Smooth muscle cell of the brain vasculature (primary cell): ENCODE measurements around the gene EAPP.
"Not testable (repeated sequence)": the region's sequence is repeated elsewhere in the genome, so short reads cannot be mapped to it uniquely, and the experiment has no call there.

ENCODE experiments used
- DNase-seq: peaks from one replicate; pipeline ENCODE4 v3.0.0-alpha.2; 2012; ENCODE audit warnings: low read depth, low spot score

EAPP gene, protein sequence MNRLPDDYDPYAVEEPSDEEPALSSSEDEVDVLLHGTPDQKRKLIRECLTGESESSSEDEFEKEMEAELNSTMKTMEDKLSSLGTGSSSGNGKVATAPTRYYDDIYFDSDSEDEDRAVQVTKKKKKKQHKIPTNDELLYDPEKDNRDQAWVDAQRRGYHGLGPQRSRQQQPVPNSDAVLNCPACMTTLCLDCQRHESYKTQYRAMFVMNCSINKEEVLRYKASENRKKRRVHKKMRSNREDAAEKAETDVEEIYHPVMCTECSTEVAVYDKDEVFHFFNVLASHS

DNA sequence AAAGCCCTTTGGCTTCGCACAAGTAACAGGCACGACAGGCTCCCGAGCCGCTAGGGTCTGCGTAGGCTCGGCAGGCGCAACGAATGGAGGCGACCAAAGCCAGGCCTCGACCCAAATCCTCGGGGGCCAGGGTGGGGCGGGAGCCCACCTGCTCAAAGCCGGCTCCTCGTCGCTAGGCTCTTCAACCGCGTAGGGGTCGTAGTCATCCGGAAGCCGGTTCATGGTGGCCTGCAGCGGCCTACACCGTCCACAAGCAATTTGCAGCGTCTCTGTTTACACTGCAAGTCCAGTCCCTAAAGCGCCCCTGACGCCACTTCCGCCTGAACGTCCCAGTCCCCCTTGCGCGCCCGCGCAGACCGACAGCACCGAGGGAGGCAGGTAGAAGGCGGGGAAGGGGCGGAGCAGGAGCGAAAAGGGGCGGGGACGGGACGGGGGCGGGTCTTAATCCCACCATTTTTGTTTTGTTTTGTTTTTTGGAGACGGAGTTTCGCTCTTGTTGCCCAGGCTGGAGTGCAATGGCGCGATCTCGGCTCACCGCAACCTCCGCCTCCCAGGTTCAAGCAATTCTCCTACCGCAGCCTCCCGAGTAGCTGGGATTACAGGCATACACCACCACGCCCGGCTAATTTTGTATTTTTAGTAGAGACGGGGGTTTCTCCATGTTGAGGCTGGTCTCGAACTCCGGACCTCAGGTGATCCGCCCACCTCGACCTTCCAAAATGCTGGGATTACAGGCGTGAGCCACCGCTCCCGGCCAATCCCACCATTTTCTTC, at the start of gene EAPP:
EAPP (minus strand) TSS at position 295 of the 774 bp plus-strand sequence; CDS start at position 222, 73 bp downstream.
- DNase-seq: peak; percentile 91

GRCh38 chr14:34583525-34583924, 44.0 kb upstream of the EAPP start:
- DNase-seq: no peak

DNA sequence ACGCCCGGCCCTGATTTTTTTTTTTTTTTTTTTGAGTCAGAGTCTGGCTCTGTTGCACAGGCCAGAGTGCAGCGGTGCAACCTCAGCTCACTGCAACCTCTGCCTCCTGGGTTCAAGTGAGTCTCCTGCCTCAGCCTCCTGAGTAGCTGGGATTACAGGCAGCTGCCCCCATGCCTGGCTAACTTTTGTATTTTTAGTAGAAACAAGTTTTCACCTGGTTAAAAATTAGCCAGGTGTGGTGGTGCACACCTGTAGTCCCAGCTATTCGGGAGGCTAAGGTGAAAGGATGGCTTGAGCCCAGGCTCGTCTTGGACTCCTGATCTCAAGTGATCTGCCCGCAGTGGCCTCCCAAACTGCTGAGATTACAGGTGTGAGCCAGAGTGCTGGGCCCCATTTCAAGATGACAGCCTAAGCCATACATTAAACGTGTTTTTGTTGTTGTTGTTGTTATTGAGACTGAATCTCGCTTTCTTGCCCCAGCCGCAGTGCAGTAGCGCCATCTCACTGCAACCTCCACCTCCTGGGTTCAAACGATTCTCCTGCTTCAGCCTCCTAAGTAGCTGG, 42.7 kb upstream of the EAPP start:
- no peak for DNase-seq

- no peak for DNase-seq
Observed at GRCh38 chr14:34580381-34580780, 40.9 kb upstream of the EAPP start.

GRCh38 chr14:34571771-34572170, 32.3 kb upstream of the EAPP start:
- no peak for DNase-seq

GRCh38 chr14:34569750-34570149, 30.2 kb upstream of the EAPP start:
- DNase-seq: no peak

DNA sequence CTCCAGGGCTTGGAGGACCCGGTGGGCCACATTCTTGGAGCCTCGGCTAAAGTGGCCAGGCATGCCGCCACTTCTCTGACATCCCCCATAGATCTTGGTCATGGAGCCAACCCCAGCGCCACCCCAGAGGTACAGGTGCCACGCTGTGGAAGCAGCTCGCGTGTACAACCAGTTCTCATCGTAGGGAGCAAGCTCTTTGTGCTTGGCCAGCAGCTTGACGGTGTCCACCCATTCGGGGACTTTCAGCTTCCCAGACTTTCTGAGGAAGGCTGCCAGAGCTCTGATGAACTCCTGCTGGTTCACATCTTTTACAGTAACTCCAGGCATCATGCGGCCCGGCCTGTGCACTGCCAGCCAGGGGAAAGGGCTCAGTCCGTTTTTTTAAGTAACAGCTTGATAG, 29.3 kb upstream of the EAPP start:
- DNase-seq: no peak

DNA sequence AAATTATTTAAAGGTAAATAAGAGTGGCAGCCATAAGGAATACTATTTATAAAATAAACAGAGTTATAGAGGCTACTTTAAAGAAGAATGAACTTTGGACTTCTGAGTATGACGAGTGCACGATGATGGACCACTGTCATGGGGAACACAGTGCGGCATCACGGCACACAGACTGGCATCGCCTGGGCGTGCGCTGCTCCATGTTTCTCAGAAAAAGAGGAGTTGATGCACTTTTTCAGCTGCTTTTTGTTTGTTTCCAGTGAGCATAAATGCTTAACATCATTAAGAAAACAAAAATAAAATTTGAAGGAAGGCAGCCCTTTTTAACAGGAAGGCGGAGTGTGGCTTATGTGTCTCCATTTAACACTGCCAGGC, 23.3 kb upstream of the EAPP start:
- DNase-seq: no peak

DNA sequence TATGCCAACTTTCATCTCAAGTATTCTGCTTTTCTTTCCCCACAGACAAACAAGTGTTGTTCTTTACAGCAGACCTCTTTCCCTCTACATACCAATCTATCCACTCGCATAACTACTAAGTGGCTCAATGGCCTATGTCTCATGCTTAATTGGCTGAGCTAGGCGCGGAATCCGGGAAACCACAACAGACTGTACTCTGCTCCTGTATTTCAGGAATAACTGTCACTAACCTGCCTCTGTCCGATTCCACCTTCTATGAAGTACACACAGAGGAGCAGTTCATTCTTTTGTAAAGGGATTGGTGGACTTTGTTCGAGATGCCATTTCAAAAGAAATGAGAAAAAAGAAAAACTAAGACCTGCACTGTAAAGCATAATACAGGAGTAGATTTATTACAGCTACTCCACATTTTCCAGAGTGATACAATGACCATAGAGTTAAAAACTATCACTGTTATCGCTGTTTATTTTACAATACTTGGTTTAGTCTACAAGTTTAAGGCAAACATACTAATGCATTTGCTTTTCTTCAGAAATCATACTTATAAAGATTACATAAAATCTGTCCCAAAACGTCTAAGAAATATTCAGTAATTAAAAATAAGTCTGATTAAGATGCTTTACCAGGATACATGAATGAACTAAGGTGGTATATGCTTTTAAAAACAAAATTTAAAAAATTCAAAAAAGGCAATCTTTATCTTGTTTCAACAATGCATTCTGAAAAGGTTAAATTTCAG, 22.7 kb upstream of the EAPP start:
- DNase-seq: not testable (repeated sequence)

- DNase-seq: not testable (repeated sequence)
Observed at GRCh38 chr14:34556498-34556829, 17.0 kb upstream of the EAPP start.

GRCh38 chr14:34555583-34556497, 16.3 kb upstream of the EAPP start:
- DNase-seq: not testable (repeated sequence)

DNA sequence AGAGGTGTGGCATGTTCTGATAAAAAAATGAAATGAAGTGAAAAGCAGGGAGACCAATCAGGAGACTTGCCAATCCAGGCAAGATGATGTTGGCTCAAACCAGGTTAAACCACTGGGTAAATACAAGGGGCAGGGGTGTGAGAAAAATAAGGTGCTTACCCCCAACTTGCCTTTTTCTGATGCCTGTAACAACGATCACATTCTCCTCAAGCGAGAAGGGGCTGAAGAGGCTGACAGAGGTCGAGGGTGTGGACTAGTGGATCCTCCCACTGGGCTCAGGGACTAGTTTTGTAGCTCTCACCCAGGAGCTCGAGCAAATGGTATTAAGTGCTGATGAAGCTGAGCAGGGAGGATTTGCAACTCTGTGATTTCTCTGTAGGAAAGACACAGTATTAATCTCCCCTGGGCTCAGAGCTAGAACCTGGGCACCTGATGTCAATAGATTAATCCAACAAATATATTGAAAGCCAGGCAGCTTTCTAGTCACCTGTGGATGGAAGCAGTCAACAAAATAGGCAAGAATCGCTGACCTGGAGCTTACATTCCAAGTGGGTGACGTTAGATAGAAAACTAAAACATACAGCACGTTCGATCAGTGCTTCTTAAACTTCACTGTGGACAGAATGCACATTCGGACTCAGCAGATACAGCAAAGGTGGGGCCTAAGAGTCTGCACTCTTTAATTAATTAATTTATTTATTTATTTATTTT, 15.2 kb upstream of the EAPP start:
- DNase-seq: no peak

GRCh38 chr14:34549276-34549966, 9.9 kb upstream of the EAPP start:
- DNase-seq: not testable (repeated sequence)

GRCh38 chr14:34548472-34548981, 9.0 kb upstream of the EAPP start:
- DNase-seq: no peak

- not testable (repeated sequence) for DNase-seq
Observed at GRCh38 chr14:34547136-34547520, 7.6 kb upstream of the EAPP start.

GRCh38 chr14:34546272-34547135, 7.0 kb upstream of the EAPP start:
- DNase-seq: not testable (repeated sequence)

- DNase-seq: not testable (repeated sequence)
Observed at GRCh38 chr14:34540181-34541059, 919 bp upstream of the EAPP start.
